Measurements from ENCODE around the gene TMEM106C.

DNA sequence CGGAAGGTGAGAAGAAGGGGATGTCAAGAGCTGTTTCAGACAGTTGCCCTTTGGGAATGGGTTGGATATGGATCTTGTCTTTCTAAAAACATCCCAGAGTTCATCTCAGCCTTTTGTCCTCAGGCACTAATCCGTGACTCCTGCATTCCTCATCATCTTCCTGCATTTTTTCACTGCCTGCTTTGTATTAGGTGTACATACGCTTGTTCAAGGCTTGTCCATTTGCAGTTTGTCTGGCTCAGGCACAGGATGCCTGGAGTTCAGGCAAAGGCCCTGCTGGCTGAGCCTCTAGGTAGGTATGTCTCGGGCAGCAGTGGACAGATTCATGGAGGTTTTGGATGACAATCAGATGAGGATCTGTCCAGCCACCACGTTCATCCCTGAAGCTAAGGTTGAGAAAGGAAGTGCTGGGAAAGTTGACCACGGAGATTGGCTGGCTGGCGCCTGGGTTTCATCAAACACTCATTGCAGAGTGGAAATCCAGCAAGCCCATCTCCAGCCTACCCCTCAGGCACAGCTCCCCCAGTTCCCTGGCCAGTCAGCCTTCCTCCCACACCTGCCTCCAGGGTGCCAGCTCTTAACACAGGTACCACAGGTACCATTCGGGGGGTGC is 12.4 kb upstream of the TMEM106C start:
- TF ChIP-seq ZBTB26 (CRISPR knock-in tag; IDR thresholded peaks at IDR 0.05; ENCODE audit: borderline replicate concordance): no peak
- no peak for TF ChIP-seq CENPT (CRISPR knock-in tag; IDR thresholded peaks at IDR 0.05; ENCODE audit: low read depth)
- no peak for TF ChIP-seq ESRRA (CRISPR knock-in tag; IDR thresholded peaks at IDR 0.05; ENCODE audit: low read depth)
- TF ChIP-seq ZNF891 (CRISPR knock-in tag; IDR thresholded peaks at IDR 0.05): no peak
- no peak for TF ChIP-seq POLR2A (IDR thresholded peaks at IDR 0.05; ENCODE audit: insufficient read depth in 1 of 2, low read depth in 2 of 2, low read length in 2 of 2)
- no peak for TF ChIP-seq JUN (CRISPR knock-in tag; IDR thresholded peaks at IDR 0.05)
- no peak for TF ChIP-seq CTCF (CRISPR knock-in tag; IDR thresholded peaks at IDR 0.05)
- TF ChIP-seq ATF7 (IDR thresholded peaks at IDR 0.05): no peak
- no peak for TF ChIP-seq ATF7 (CRISPR knock-in tag; IDR thresholded peaks at IDR 0.05)
- no peak for TF ChIP-seq MTA3 (CRISPR knock-in tag; IDR thresholded peaks at IDR 0.05)
- TF ChIP-seq, protein P1, sequence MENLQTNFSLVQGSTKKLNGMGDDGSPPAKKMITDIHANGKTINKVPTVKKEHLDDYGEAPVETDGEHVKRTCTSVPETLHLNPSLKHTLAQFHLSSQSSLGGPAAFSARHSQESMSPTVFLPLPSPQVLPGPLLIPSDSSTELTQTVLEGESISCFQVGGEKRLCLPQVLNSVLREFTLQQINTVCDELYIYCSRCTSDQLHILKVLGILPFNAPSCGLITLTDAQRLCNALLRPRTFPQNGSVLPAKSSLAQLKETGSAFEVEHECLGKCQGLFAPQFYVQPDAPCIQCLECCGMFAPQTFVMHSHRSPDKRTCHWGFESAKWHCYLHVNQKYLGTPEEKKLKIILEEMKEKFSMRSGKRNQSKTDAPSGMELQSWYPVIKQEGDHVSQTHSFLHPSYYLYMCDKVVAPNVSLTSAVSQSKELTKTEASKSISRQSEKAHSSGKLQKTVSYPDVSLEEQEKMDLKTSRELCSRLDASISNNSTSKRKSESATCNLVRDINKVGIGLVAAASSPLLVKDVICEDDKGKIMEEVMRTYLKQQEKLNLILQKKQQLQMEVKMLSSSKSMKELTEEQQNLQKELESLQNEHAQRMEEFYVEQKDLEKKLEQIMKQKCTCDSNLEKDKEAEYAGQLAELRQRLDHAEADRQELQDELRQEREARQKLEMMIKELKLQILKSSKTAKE (CRISPR knock-in tag; IDR thresholded peaks at IDR 0.05; ENCODE audit: borderline replicate concordance): no peak
- no peak for TF ChIP-seq NFIC (IDR thresholded peaks at IDR 0.05; ENCODE audit: low read length)

All from HepG2 (cell line).